ENCODE results near the gene ADGRG3. TPM values are rescaled to one million over a fixed set of nuclear protein-coding genes. Genes with fewer than 3 reads are reported as not detected.

The ADGRG3 gene
- total and polyA plus RNA-seq, 2 experiments from 2014 or later, result not detected

GRCh38 chr16:57634171-57634570 is 33.9 kb upstream of the ADGRG3 start:
- Histone ChIP-seq H3K79me2 (replicated peaks; ENCODE audit: insufficient read depth) (no peaks in the 10 kb centered on the region), H3K36me3 (ENCODE audit: insufficient read depth) (no peaks in the 10 kb centered on the region), H3K27me3 (ENCODE audit: insufficient read depth) (no peaks in the 10 kb centered on the region), H3F3A (replicated peaks; ENCODE audit: low read depth) (no peaks in the 10 kb centered on the region), H3K9me2 (ENCODE audit: insufficient read depth) (no peaks in the 10 kb centered on the region), H2AFZ (no peak overlapping the region), H3K4me2 (no peak overlapping the region), H3K4me1 (ENCODE audit: insufficient read depth) (no peaks in the 10 kb centered on the region), H3K4me3 (no peak overlapping the region), H3K27ac (ENCODE audit: low read depth) (no peak overlapping the region), H4K20me1 (replicated peaks; ENCODE audit: insufficient read depth) (no peaks in the 10 kb centered on the region)
- Mint-ChIP-seq H3K4me3 (no peak overlapping the region), H3K36me3 (ENCODE audit: low read depth) (no peaks in the 10 kb centered on the region), H3K9me3 (no peaks in the 10 kb centered on the region), H3K27ac (no peak overlapping the region), H3K27me3 (ENCODE audit: insufficient read depth, low read depth, poor library complexity) (peaks cover 14% of the 10 kb centered on the region), H3K4me1 (peaks cover 17% of the 10 kb centered on the region)
- no peak for TF ChIP-seq ZNF331 (CRISPR knock-in tag; IDR thresholded peaks at IDR 0.05; ENCODE audit: low read depth)
- TF ChIP-seq ZNF114 (CRISPR knock-in tag; IDR thresholded peaks at IDR 0.05), result no peak
- no peak for TF ChIP-seq JUNB (IDR thresholded peaks at IDR 0.05; ENCODE audit: unreplicated experiment)
- TF ChIP-seq POLR2AphosphoS5 (IDR thresholded peaks at IDR 0.05; ENCODE audit: low read depth), result no peak
- no peak for TF ChIP-seq CREB1 (CRISPR knock-in tag; IDR thresholded peaks at IDR 0.05; ENCODE audit: low read depth)
- TF ChIP-seq EZH2phosphoT487 (IDR thresholded peaks at IDR 0.05; ENCODE audit: unreplicated experiment), result no peak
- TF ChIP-seq ETS1 (IDR thresholded peaks at IDR 0.05), result no peak
- no peak for TF ChIP-seq EZH2 (IDR thresholded peaks at IDR 0.05; ENCODE audit: low read depth, unreplicated experiment)
- TF ChIP-seq CTCF (conservative IDR thresholded peaks at IDR 0.05; ENCODE audit: low read depth in 2 of 2), result no peak
- no peak for TF ChIP-seq REST (IDR thresholded peaks at IDR 0.05; ENCODE audit: unreplicated experiment)
- no peak for TF ChIP-seq NANOG (IDR thresholded peaks at IDR 0.05; ENCODE audit: borderline replicate concordance)
- TF ChIP-seq ZNF462 (CRISPR knock-in tag; IDR thresholded peaks at IDR 0.05), result no peak
- no peak for TF ChIP-seq STAT1 (IDR thresholded peaks at IDR 0.05; ENCODE audit: unreplicated experiment)
- DNase-seq (ENCODE audit: low spot score) (no peak), ATAC-seq (no peak)

All from GM23338 (cell line).